ENCODE data around the gene CCDC148.
"Not testable (repeated sequence)": the region's sequence is repeated elsewhere in the genome, so short reads cannot be mapped to it uniquely, and the experiment has no call there.

CCDC148 gene

DNA sequence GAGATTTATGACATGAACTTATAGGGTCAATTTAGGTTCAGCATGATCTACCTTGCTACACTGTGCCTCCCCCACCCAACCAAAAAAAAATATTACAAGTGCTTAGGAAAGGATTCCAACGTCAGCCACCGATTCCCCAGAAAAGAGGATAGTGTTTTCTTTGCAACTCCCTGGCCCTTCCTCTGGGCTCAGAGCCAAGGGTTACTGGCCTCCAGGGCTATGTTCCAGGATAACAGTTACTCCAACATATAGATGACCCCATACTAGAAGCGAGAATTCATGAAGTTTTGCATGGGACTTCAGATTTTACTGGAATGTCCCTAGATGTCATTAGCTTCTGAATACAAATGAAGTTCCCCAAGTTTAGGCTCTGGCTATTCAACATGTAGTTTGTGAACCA is 182.8 kb downstream of the CCDC148 start:
- DNase-seq, result no peak

DNA sequence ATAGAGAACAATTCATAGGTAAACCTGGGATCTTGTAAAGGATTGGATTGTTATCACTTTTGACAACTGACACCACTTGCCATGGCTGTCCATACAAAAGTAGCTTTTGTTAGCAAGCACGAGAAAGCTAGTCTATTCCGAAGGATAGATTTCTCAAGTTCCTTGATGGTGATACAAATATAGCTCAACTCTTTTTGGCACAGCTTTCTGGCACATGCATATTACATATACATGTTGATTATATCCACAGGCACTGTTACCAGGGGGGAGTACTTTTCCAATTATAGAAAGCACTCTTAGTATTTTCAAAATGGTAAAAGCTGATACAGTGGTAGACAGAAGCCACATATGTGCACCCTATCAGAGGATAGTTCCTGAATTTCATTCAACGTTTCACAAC is 186.0 kb downstream of the CCDC148 start:
- DNase-seq, result no peak

DNA sequence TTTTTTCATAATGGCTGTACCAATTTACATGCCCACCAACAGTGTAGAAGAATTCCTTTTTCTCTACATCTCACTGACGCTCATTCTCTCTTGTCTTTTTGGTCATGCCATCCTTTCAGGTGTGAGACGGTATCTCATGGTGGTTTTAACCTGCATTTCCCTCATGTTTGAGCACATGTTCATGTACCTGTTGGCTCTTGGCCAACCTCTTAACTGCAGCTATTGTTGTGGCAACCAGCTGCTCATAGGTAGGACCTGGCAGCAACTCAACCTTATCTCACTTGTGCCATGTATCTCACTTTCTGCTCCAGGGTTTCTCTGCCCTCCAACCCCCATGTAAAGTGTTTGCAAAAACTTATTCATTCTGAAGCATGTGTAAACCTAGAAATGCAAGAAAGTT is 187.4 kb downstream of the CCDC148 start:
- peak; percentile 91 for DNase-seq

DNA sequence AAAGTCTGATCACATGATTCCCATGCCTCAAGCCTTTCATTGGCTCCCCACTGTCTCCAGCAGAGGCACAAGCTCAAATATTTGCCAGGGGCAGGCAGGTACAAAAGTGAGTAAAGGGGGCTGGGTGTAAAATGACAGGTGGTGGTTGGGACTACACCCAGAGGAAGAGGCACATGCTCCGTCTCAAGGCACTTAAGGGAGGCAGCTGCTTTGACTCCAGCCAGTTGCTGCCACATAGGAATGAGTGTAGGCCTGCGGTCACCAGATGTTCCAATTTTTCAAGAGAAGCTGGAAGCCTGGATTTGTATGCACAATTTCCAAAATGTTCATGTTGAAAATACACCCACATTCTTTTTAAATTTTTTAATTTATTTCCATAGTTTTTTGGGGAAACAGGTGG is 190.4 kb downstream of the CCDC148 start:
- peak; percentile 96 for DNase-seq

DNA sequence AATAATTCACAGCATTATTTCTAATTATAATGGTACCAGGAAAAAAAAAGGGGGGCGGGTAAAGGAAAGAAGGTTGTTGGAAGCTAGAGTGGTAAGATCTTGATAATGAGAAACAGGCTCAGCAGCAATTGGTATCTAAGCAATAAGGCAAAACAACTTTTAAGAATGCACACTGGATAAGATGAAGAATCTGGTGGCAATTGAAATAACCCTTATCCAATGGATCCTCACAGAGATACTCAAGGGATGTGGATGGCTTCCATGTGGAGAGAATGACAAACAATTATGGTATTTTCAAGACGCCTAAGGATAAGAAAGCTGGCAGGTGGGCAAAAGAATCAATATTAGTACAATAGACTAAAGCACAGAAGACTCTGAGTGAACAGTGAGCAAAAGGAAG is 201.3 kb downstream of the CCDC148 start:
- peak; percentile 29 for DNase-seq

DNA sequence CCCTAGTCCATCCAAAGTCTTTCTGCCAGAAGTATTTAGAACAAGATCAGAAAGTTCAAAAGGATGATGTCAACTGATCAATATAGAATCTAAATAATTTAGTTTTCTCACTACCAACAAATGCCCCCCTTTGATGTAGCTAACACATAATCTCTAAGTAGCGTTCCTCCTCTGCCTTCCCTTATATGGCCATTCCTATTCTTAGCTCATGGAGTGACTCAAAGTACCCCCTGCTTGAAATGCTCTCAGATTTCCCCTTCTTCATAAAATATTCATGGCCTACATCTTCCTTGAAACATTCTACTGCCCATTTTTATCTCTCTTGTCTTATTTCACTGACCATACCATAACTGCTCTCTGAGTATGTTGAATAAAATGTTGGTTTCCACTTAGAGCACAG is 203.4 kb downstream of the CCDC148 start:
- no peak for DNase-seq

DNA sequence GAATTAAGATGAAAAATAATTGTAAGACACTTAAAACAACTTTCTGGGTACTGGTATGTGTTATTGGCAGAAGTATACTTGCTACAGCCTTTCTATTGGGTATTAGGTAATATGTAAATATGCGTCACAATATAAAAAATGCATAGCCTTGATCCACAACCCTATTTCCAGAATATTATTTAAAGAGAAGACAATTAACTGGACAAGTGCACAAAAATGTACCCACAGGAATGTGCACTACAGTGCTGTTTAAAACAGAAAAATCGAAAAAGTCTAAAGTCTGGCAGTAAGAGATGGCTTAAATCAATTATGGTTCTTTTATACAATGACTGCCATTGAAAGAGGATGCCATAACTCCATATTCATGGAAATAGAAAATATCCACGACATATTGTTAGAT is 205.2 kb downstream of the CCDC148 start:
- DNase-seq, result no peak

DNA sequence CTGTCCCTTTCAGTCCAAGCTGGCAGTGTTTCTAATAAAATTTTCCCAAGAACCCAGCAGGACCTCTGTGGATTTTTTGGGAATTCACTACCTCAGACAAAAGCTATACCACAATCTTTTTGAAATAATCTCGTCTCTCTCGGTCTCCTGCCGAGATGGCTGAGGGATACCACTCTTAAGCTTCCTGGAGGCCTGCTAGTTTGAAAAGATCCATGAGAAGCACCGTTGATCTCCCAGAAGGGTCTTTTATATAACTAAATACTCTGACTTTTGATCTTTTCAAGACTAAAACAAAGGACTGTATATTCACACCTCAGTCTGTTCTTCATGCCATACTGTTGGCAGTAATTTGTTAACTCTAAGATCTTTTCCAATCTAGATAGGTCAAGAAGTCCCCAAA is 213.2 kb downstream of the CCDC148 start:
- DNase-seq, result no peak

DNA sequence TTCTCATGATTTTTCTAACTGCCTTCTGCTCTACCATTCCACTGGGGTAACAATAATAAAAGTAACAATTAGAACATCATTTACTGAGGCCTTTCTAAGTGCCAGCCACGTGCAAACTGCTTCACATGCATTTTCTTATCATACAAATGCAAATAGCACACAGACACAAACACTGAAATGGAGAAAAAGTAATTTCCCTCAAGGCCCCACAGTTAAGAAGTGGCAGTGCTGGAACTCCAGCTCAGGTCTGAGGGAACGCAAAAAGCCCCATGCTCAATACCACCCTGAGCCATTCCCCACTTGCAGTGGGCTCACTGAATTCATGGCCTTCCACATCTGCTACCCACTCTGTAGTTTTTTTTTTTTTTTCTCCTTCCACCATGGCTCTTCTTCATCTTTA is 214.3 kb downstream of the CCDC148 start:
- no peak for DNase-seq

DNA sequence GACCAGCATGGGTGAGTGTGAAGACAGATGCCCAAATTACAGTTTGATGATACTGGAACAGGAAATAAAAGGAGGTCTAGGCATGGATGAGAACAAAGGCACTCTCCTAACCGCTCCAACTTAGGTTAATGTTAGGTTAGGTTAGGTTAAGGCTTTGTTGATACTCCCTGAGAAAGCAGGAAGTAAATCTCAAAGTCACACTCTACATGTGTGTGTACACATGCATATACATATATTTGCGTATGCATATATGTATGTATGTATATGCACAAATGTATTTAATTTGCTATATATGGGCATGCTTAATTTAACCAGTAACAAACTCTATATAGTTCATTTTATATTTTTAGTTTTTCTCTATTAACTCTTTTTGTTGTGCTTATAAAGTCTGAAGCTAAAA is 215.6 kb downstream of the CCDC148 start:
- DNase-seq, result no peak

DNA sequence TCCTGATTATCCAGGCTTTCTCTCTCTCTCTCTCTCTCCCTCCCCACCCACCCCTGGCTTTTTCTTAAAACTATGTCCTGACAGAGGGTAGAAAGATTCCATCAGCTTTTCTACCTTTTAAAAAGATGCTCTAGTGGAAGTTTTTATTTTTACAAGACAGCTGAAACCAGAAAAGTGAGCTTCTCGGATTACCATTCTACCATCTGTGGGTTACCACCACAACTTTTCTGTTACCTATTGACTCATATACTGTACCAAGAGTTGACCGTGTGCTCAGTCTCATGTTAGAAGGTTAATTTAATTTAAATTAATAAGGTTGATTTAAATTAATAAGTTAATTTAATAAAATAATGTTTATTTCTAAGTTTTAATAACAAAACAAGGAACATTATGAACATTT is 217.3 kb downstream of the CCDC148 start:
- DNase-seq, result peak; percentile 92

DNA sequence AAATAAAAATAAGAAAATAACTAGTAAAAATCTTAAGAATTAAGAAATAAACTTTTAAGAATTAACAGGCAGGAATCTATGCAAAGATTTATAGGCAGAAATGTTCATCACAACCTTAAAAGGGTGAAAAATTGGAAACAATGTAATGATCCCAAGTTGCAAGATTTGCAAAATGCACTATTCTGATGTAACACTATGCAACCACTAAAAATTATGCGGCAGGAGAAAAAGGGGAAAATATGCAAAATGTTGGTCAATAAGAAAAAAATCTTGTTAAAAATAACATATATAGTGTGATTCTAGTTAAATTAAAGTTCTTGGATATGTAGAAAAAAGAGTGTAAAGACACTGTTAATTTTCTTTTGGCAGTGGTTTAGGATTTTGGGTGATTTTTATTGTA is 222.1 kb downstream of the CCDC148 start:
- no peak for DNase-seq

DNA sequence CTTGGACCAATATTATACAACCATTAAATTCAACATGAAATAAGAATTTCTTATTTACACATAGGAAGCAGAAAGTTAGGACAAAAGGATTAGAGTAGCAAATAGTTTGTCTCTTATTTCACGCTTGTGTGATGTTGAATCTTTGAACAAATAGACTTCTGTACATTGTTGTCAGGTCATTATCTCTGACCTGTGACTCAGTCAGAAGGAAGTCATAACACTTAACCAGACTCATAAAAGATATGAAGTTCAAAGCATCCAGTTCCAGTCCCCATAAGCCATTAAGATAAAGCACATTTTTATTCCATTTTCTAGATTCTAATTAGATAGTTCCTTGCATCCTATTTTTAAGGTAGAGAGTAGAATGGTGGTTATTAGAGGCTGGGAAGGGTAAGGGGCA is 224.1 kb downstream of the CCDC148 start:
- DNase-seq, result no peak

DNA sequence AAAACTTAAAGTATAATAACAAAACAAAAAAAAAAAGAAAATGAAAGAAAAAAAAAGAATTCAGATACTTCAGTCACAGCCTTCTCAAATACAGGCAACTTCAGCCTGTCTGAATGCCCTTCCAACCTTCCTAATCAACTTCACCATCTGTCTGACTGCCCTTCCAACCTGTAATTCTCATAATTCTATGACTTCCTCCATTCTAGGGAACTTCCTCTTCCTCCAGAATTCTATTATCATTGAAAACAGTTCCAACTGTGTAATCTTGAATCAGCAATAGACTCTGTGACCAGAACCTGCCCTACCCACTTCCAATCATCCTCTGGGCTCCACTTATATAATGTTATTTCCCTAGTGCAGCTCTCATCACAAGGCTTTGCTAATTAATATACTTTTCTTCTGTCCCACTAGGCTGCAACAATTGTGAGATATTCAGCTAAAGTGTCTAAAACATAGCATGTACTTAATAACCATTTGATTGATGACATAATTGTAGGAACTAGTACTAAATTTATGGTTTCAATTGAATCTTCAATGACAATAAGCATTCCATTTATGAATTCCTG is 227.5 kb downstream of the CCDC148 start:
- peak; percentile 19 for DNase-seq

DNA sequence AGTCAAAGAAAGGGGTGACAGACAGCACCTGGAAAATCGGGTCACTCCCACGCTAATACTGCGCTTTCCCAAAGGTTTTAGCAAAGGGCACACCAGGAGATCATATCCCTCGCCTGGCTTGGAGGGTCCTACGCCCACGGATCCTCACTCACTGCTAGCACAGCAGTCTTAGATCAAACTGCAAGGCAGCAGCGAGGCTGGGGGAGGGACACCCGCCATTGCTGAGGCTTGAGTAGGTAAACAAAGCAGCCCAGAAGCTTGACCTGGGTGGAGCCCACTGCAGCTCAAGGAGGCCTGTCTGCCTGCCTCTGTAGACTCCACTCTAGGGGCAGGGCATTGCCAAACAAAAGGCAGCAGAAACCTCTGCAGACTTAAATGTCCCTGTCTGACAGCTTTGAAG is 233.5 kb downstream of the CCDC148 start:
- not testable (repeated sequence) for DNase-seq

DNA sequence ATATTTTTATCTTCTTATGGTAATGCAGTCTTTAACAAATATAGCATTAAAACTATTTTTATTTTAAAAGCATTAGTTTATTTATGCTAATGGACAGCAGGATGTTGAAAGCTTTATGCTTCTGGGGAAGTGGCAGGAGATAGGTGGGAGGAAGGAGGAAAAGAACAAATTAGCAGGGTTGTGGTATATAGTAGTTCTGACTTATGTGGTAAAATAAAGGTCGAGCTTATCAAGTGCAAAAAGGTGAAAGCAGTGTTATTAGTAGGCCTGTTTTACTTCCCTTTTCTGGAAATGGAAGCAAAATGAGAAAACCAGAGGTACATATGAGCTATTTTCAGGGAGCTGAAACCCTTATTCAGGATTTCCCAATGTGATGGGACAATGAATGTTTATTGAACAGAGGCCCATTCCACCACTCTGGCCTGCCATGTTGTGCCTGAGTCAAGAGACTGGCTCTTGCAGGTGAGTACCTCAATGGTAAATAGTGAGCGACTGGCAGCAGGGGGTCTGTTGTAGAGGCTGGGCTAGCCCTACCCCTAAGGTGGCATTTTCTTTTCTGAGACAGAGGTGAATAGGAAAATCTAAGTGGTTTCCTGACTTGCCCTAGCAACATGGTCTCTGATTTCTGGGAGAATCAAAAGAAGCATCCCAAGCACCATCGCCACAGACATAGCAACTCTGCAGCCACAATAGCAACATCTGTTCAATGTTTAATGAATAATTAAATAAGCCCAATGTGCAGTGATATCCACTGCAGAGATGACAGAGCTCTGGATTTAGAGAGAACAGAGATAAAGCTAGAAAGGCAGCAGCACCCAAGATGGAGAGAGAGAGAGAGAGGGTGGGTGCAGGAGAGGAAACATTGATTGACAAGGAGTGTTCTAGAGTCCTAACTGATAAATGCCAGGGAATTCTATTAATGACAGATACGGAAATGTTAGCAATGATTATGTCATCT is 235.2 kb downstream of the CCDC148 start:
- peak; percentile 44 for DNase-seq

DNA sequence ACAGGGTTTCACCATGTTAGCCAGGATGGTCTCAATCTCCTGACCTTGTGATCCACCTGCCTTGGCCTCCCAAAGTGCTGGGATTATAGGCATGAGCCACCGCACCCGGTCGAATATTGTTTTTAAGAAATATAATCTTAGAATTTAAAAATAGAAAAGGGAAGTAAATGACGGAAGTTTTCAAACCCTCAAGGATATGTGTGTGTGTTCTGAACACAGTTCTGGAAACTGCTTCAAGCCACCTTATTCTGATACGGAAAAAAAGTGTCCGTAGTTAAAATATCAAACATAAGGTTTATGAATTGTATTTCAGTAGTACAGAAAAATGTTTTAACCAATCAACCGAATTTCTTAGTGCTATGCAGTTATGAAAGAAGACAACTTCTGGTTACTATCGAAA is 239.0 kb downstream of the CCDC148 start:
- no peak for DNase-seq

DNA sequence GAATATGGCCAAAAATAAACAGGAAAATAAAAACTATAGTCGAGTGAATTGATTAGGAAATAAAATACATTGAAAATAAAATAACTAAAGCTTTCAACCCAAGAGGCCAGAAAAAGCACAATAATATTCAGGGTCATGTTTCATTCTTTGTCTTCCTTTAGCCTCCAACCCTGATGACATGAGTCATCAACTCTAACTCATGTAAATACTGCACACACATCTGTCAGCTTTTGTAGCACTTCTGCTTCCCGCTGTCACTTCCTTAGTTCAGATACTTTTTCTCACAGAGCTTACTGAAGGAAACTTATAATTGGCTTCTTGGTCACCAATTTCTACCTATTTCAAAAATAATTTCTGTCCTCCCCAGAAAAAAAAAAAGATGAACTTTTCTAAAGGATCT is 242.1 kb downstream of the CCDC148 start:
- DNase-seq, result peak; percentile 93

DNA sequence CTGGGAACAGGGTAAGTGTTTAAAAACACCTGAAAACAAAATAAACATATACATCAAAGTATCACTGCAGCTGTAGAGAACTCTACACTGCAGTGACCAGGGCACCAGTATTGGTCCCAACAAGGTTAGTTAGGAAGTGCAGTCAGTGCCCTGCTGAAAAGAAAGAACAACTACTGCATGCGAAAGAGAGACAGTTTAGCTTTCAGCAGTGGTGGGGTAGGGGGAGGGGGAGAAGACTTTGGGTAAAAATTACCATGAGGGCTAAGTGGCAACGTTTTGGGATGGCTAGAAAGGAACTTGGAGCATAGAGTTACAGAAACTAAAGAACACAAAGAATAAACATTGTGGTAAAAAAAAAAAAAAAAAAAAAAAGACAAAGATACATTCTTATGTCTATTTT is 242.8 kb downstream of the CCDC148 start:
- DNase-seq, result peak; percentile 44

DNA sequence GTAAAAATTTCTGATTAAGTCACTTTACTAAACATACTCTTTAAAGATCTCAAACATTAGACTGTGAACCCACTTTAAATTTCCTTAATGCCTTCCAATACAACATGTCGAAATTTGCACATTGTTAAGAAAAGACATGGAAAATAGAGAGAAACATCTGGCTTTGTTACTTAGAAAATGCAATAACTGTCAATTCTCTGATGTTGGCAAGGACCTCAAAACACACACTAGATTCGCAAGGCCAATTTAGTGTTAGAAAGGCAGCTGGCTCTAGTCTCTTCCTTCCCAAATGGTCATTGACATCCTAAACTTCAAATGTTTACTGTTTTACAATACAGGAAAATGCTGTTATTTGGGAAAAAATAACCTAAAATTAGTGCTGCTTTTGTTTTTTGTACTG is 244.3 kb downstream of the CCDC148 start:
- no peak for DNase-seq

DNA sequence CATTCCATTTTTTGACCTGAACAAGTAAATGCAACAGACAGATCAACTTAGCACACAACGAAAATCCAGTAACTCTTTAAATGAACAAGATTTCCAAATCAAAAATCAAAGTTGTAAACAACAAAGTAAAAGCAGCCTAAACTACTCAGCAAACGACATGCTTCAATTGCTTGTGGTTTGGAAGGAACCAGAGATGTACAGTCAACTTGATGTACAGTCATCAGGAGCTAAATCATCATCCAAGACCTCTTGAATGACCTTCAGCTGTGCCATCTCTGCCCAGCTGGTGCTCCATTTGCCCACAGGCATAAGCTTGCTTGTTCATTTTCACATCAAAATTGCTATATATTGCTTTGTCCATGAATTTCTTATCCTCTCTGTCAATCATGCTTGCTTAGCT is 245.1 kb downstream of the CCDC148 start:
- DNase-seq, result no peak

DNA sequence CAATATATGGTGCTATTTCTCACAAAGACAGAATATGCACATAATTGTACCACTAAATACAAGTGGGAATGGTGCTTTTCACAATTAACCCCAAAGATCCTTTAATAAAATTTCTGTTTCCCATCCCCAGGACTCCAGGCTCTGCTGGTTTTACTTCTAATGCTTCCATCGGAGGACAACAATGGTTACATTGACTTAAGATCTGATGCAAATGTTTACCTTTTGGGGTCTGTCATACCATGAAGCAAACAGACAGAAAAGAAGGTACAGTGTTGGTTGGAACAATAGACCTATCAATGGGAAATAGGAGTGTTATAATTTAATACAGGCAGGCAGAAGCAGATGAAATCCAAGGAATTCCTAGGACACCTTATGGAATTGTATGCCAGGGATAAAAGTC is 249.2 kb downstream of the CCDC148 start:
- DNase-seq, result no peak

DNA sequence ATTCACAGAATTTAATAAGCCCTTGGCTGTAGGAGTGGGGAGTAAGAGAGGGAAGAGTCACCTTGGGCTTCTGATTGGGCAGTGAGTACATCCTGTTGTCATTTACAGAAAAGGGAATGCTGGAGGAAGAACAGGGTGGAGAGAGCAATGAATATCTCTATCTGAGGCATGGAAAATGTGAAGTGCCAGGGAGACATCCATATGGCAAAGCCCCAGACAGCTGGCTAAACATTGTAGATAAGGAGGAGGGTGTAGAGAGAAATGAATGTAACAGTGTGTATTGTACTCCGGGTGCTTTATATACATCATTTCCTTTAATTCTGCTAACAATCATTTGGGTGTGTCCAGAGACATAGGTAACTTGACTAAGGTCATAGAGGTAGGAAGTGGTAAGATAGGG is 251.3 kb downstream of the CCDC148 start:
- DNase-seq, result peak; percentile 82

DNA sequence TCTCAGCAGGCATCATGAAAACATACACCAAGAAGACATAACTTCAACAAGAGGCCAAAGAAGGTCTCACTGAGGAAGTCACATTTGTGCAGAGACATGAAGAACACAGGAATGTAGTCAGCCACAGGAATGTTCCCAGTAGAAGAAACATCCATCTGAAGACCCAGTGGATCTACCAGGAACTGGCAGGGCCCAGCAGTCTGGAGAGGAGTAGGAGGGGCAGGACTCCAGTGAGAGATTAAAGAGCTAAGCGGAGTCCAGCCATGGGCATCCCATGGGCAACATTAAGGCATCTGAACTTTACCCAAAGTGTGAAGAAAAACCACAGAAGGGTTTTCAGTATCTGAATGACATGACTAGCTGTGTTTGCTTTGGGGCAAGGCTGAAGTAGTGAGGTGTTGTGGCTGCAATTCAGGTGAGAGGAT is 251.8 kb downstream of the CCDC148 start:
- no peak for DNase-seq

Measured in NCI-H2171 treated with DMSO at 0.1 percent for 48 hours (cell line).